Mesenchymal stem cell (in vitro differentiated cells and primary cell): ENCODE data around the gene MTFR1L.

Experiments
- DNase-seq: peaks from one replicate; pipeline ENCODE4 v3.0.0-alpha.2; 2013
- H2AFZ ChIP-seq: one replicate; pipeline ENCODE4 v1.6.1; 2013; ENCODE audit warnings: low read depth, mild to moderate bottlenecking, control low read depth, inconsistent platforms, low read length, moderate library complexity
- H2AK5ac ChIP-seq: 2 replicates; pipeline ENCODE4 v1.6.1; 2013; ENCODE audit warnings: low read length, moderate library complexity, mild to moderate bottlenecking, inconsistent platforms; ENCODE audit not compliant: severe bottlenecking
- H2BK120ac ChIP-seq: one replicate; pipeline ENCODE4 v1.6.1; 2013; ENCODE audit warnings: low read depth, mild to moderate bottlenecking, inconsistent platforms, low read length, moderate library complexity
- H2BK12ac ChIP-seq, 2 experiments: one replicate each; pipeline ENCODE4 v1.6.1; 2013; ENCODE audit warnings: inconsistent platforms in 2 of 2, low read length in 2 of 2, mild to moderate bottlenecking in 2 of 2, moderate library complexity in 2 of 2, control low read depth in 1 of 2
- H2BK15ac ChIP-seq: one replicate; pipeline ENCODE4 v1.6.1; 2013; ENCODE audit warnings: mild to moderate bottlenecking, low read depth, inconsistent platforms; ENCODE audit not compliant: poor library complexity, severe bottlenecking
- H2BK5ac ChIP-seq: 2 replicates; pipeline ENCODE4 v1.6.1; 2013; ENCODE audit warnings: low read depth, mild to moderate bottlenecking, low read length, control low read depth, inconsistent platforms; ENCODE audit not compliant: poor library complexity, severe bottlenecking
- H3K14ac ChIP-seq, 2 experiments: one replicate each; pipeline ENCODE4 v1.6.1; 2013; ENCODE audit warnings: inconsistent platforms in 2 of 2, low read length in 2 of 2, control low read depth in 1 of 2, mild to moderate bottlenecking in 1 of 2, moderate library complexity in 1 of 2
- H3K18ac ChIP-seq, 2 experiments: one replicate each; pipeline ENCODE4 v1.6.1; 2013; ENCODE audit warnings: inconsistent platforms in 2 of 2, low read length in 2 of 2, control low read depth in 1 of 2, low read depth in 1 of 2, mild to moderate bottlenecking in 1 of 2
- H3K23ac ChIP-seq, 2 experiments: one replicate each; pipeline ENCODE4 v1.6.1; 2013; ENCODE audit warnings: inconsistent platforms in 2 of 2, low read length in 2 of 2, mild to moderate bottlenecking in 2 of 2, moderate library complexity in 2 of 2, control low read depth in 1 of 2
- H3K27ac ChIP-seq: 2 replicates; pipeline ENCODE4 v1.5.1; 2013; ENCODE audit warnings: mild to moderate bottlenecking, moderate library complexity, low read length, control low read depth, inconsistent platforms; ENCODE audit not compliant: poor library complexity, severe bottlenecking
- H3K27me3 ChIP-seq, 2 experiments: 2 replicates each; pipeline versions ENCODE4 v1.6.1 to v1.7.0; 2013; ENCODE audit warnings: low read length in 2 of 2, mild to moderate bottlenecking in 2 of 2, moderate library complexity in 2 of 2, control low read depth in 1 of 2, inconsistent platforms in 1 of 2; ENCODE audit not compliant: control insufficient read depth in 1 of 2, insufficient read depth in 1 of 2
- H3K36me3 ChIP-seq, 2 experiments: 2 replicates each; pipeline versions ENCODE4 v1.6.1 to v1.7.0; 2013; ENCODE audit warnings: low read length in 2 of 2, control low read depth in 1 of 2, inconsistent platforms in 1 of 2, low read depth in 1 of 2, mild to moderate bottlenecking in 1 of 2; ENCODE audit not compliant: insufficient read depth in 2 of 2, control insufficient read depth in 1 of 2
- H3K4ac ChIP-seq, 2 experiments: one replicate each; pipeline ENCODE4 v1.6.1; 2013; ENCODE audit warnings: inconsistent platforms in 2 of 2, low read length in 2 of 2, mild to moderate bottlenecking in 2 of 2, moderate library complexity in 2 of 2, control low read depth in 1 of 2, low read depth in 1 of 2
- H3K4me1 ChIP-seq: 2 replicates; pipeline ENCODE4 v1.6.1; 2013; ENCODE audit warnings: low read depth, low read length, control low read depth; ENCODE audit not compliant: control insufficient read depth, insufficient read depth
- H3K4me2 ChIP-seq: 2 replicates; pipeline ENCODE4 v1.6.1; 2013; ENCODE audit warnings: low read length, mild to moderate bottlenecking, inconsistent platforms; ENCODE audit not compliant: poor library complexity, severe bottlenecking
- H3K4me3 ChIP-seq, 2 experiments: 2 replicates each; pipeline versions ENCODE4 v1.5.1 to v1.7.0; 2013; ENCODE audit warnings: low read length in 2 of 2, mild to moderate bottlenecking in 2 of 2, control low read depth in 1 of 2, low read depth in 1 of 2; ENCODE audit not compliant: insufficient read depth in 1 of 2
- H3K79me1 ChIP-seq: replicated peaks from 2 replicates; pipeline ENCODE4 v1.6.1; 2013; ENCODE audit warnings: mild to moderate bottlenecking, control low read depth, low read length, inconsistent platforms; ENCODE audit not compliant: poor library complexity, severe bottlenecking
- H3K9ac ChIP-seq: 2 replicates; pipeline ENCODE4 v1.7.0; 2013; ENCODE audit warnings: mild to moderate bottlenecking, low read length, moderate library complexity
- H3K9me3 ChIP-seq: 2 replicates; pipeline ENCODE4 v1.7.0; 2013; ENCODE audit warnings: mild to moderate bottlenecking, low read length; ENCODE audit not compliant: control insufficient read depth
- H4K8ac ChIP-seq: one replicate; pipeline ENCODE4 v1.6.1; 2013; ENCODE audit warnings: inconsistent platforms, mild to moderate bottlenecking, low read length, moderate library complexity
- H4K91ac ChIP-seq: one replicate; pipeline ENCODE4 v1.6.1; 2013; ENCODE audit warnings: mild to moderate bottlenecking, low read length, inconsistent platforms
- WGBS: methylation state at CpG from one replicate; pipeline ENCODE4 v1.1.7; 2013; ENCODE audit warnings: mixed read lengths; 5-methylcytosine and 5-hydroxymethylcytosine counted together

The MTFR1L gene

DNA sequence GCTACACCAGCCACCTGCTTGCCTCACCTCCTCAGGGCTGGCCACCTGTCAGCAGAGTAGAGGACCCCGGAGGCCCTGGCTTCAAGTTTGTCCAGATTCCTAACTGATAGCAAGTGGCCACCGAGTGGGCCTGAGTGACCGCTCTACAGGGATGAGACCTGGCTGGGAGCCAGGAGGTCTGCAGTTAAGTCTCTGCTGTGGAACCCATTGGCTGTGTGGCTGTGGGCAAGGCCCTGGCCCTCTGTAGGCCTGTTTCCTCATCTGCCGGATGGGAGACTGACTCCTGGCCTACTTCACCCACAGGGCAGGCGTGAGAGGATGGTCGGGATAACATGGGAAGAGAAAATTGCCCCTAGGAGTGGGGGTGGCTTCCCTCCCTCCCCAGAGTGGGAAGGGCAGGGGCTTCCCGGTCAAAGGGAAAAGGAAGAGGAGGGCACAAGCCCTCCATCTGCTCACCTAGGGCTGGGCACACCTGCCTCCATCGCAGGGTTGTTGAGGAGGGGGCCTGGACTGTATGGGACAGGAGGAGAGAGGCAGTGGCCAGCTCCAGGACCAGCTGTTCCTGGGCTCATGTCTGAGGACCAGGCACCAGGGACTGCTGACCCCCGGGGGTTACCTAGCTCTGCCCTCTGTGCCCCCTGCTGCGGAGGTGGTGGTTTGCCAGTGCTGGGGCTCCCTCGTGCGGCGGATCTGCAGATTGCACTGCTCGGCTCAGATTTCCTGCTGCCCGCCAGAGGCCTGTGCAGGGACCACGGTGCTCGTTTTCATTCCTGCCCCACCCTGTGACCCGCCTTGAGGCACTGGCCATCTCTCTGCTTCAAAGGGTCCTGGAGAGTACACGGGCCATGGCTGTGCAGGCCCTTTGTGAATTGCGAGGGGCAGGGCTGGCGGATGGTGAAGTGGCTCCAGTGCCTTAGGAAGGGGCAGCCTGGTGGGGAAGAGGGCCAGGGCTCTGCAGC is 9.1 kb upstream of the MTFR1L start:
- no peak overlapping the region for H3K23ac ChIP-seq
- no peak overlapping the region for H2AK5ac ChIP-seq
- H3K27me3 ChIP-seq, result no peaks in the 10 kb centered on the region
- no peak overlapping the region for H3K27ac ChIP-seq
- H3K9ac ChIP-seq, result peak overlapping the region; percentile 29
- peak overlapping the region; percentile 5 for H4K8ac ChIP-seq
- H3K14ac ChIP-seq, result peak overlapping the region in 1 of 2 experiments; percentile 49
- no peak overlapping the region for H2BK5ac ChIP-seq
- H3K4me2 ChIP-seq, result no peak overlapping the region
- H2BK12ac ChIP-seq, result peak overlapping the region in 1 of 2 experiments; percentile 11
- peaks cover 78 to 87% of the 10 kb centered on the region in 2 experiments for H3K36me3 ChIP-seq
- 41% methylated on average over 20 of the region's 21 CpGs for WGBS
- no peak overlapping the region for H3K4me3 ChIP-seq
- H2BK15ac ChIP-seq, result no peak overlapping the region
- H3K4me1 ChIP-seq, result peaks cover 4% of the 10 kb centered on the region
- peak overlapping the region; percentile 6 for H4K91ac ChIP-seq
- H3K4ac ChIP-seq, result peak overlapping the region in 1 of 2 experiments; percentile 38
- H3K79me1 ChIP-seq, result peaks cover 4% of the 10 kb centered on the region
- no peak overlapping the region for H2BK120ac ChIP-seq
- H2AFZ ChIP-seq, result no peak overlapping the region
- DNase-seq, result peak; percentile 62
- H3K9me3 ChIP-seq, result no peaks in the 10 kb centered on the region
- peak overlapping the region in 1 of 2 experiments; percentile 25 for H3K18ac ChIP-seq

DNA sequence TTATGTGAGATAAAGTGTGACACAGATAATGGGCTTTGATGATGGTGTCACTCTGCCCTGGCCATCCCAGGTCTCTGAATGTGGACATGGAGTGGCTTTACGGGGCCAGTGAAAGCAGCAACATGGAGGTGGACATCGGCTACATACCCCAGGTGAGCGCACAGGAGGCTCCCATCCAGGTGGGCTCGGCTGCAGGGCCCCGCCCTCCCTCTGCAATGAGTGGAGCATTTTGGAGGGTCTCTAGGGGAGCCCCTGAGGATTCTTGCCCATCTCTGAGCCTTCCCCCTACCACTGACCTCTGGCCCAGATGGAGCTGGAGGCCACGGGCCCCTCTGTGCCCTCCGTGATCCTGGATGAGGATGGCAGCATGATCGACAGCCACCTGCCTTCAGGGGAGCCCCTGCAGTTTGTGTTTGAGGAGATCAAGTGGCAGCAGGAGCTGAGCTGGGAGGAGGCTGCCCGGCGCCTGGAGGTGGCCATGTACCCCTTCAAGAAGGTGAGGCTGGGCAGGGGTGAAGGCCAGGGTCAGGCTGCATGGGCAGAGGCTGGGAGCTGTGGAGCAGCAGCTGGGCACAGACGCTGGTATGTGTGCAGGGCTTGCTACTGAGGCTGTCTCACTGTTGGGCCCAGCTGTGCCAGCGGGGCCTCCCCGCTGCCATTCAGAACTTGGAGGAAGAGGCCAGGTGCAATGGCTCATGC is 8.2 kb upstream of the MTFR1L start:
- Histone ChIP-seq H2BK120ac (no peak overlapping the region), H3K27me3 (no peaks in the 10 kb centered on the region), H3K79me1 (peaks cover 1% of the 10 kb centered on the region), H4K8ac (no peak overlapping the region), H3K4me2 (no peak overlapping the region), H2AK5ac (no peak overlapping the region), H2BK12ac (no peak overlapping the region), H3K36me3 (peaks cover 77 to 94% of the 10 kb centered on the region in 2 experiments), H3K18ac (no peak overlapping the region), H2BK5ac (no peak overlapping the region), H3K4ac (no peak overlapping the region), H3K9ac (peak overlapping the region; percentile 29), H3K9me3 (no peaks in the 10 kb centered on the region), H3K4me1 (peaks cover 4% of the 10 kb centered on the region), H4K91ac (no peak overlapping the region), H3K4me3 (no peak overlapping the region), H3K14ac (no peak overlapping the region), H2AFZ (no peak overlapping the region), H2BK15ac (peak overlapping the region; percentile 32), H3K27ac (no peak overlapping the region), H3K23ac (no peak overlapping the region)
- 93% methylated on average over 13 of the region's 13 CpGs for WGBS
- DNase-seq, result no peak

DNA sequence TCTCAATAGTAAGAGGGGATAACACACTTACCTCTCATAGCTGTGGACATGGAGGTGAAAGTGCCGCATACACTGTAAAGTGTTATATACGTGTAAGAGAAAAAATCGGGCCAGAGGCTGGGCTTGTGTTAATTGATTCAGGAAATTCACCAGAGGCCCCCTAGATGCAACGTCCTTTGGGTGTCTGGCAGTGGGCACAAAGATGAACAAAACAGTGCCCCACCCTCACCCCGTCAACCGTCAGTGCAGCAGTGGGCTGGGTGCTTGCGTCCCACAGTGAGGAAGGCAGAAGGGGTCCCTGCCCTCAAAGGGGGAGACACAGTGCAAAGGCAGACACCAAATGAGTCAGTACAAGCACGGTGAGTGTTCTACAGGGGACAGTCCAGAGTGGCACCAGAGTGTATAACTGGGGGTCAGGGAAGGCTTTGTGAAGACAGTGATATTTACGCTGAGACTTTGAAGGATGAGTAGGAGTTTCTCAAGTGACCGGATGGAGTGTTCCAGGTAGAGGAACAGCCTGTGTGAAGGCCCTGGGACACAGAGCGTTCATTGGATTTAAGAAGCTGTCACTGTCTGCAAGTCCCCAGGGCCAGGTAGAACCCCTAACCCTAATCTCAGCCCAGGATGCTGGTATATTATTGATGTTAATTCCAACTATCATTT is 6.6 kb upstream of the MTFR1L start:
- H3K4me3 ChIP-seq, result no peak overlapping the region
- no peak overlapping the region for H3K4ac ChIP-seq
- no peak overlapping the region for H2AK5ac ChIP-seq
- H2AFZ ChIP-seq, result no peak overlapping the region
- H3K14ac ChIP-seq, result no peak overlapping the region
- no peak overlapping the region for H3K9ac ChIP-seq
- no peak overlapping the region for H2BK5ac ChIP-seq
- peaks cover 67 to 83% of the 10 kb centered on the region in 2 experiments for H3K36me3 ChIP-seq
- H3K79me1 ChIP-seq, result peaks cover 3% of the 10 kb centered on the region
- no peak for DNase-seq
- H3K9me3 ChIP-seq, result no peaks in the 10 kb centered on the region
- H3K27ac ChIP-seq, result no peak overlapping the region
- no peak overlapping the region for H3K23ac ChIP-seq
- H4K8ac ChIP-seq, result no peak overlapping the region
- no peak overlapping the region for H2BK12ac ChIP-seq
- no peak overlapping the region for H3K4me2 ChIP-seq
- no peak overlapping the region for H2BK15ac ChIP-seq
- H3K4me1 ChIP-seq, result peaks cover 8% of the 10 kb centered on the region
- H3K27me3 ChIP-seq, result no peaks in the 10 kb centered on the region
- no peak overlapping the region for H4K91ac ChIP-seq
- H2BK120ac ChIP-seq, result no peak overlapping the region
- H3K18ac ChIP-seq, result no peak overlapping the region
- 81% methylated on average over 10 of the region's 11 CpGs for WGBS
